HepG2 (cell line): ENCODE data around the gene GADD45GIP1. TPM values are rescaled to one million over a fixed set of nuclear protein-coding genes. Genes with fewer than 3 reads are reported as not detected.

Experiments used
- AGO2 ChIP-seq: fragments of 200-400 bp; formaldehyde crosslinking; optimal IDR thresholded peaks from 2 replicates; pipeline ENCODE3; 2017; ENCODE audit warnings: mild to moderate bottlenecking, low read depth, low read length, moderate library complexity
- DRAP1 ChIP-seq: IDR thresholded peaks from 2 replicates; pipeline ENCODE4 v1.6.1; 2016; ENCODE audit warnings: missing genetic modification reagents, missing compliant biosample characterization
- E2F2 ChIP-seq: sonication (generic); formaldehyde crosslinking; IDR thresholded peaks from 2 replicates; pipeline ENCODE4 v1.4.0; 2020; ENCODE audit warnings: missing genetic modification reagents, borderline replicate concordance
- KAT7 ChIP-seq: IDR thresholded peaks from 2 replicates; pipeline ENCODE4 v1.6.1; 2018; ENCODE audit warnings: borderline replicate concordance, missing compliant biosample characterization
- KIAA2018 ChIP-seq: sonication (generic); formaldehyde crosslinking; IDR thresholded peaks from 2 replicates; pipeline ENCODE4 v1.5.0; 2020; ENCODE audit warnings: mild to moderate bottlenecking, missing genetic modification reagents, borderline replicate concordance
- NR1H2 ChIP-seq: sonication (generic); formaldehyde crosslinking; IDR thresholded peaks from 2 replicates; pipeline ENCODE4 v1.8.1; 2022; ENCODE audit warnings: low read depth, missing genetic modification reagents, borderline replicate concordance
- RNF219 ChIP-seq: sonication (generic); formaldehyde crosslinking; IDR thresholded peaks from 2 replicates; pipeline ENCODE4 v1.5.0; 2020; ENCODE audit warnings: mild to moderate bottlenecking, missing genetic modification reagents
- SRSF1 ChIP-seq: fragments of 200-400 bp; formaldehyde crosslinking; optimal IDR thresholded peaks from 2 replicates; pipeline ENCODE3; 2017; ENCODE audit warnings: mild to moderate bottlenecking, low read depth, low read length, moderate library complexity
- USF2 ChIP-seq, 2 experiments: sonication (generic) in 1 of 2; formaldehyde crosslinking in 1 of 2; IDR thresholded peaks; 2 replicates each; pipeline versions ENCODE4 v1.5.1 to v1.6.1; 2011 to 2020; ENCODE audit warnings: borderline replicate concordance in 1 of 2, low read depth in 1 of 2, low read length in 1 of 2, mild to moderate bottlenecking in 1 of 2, missing genetic modification reagents in 1 of 2, moderate library complexity in 1 of 2
- ZFP36 ChIP-seq: fragments of 150-350 bp; IDR thresholded peaks from 2 replicates; pipeline ENCODE4 v1.6.1; 2018; ENCODE audit warnings: borderline replicate concordance, low read length, low read depth; ENCODE audit not compliant: partially characterized antibody
- ZIK1 ChIP-seq: sonication (generic); formaldehyde crosslinking; IDR thresholded peaks from 2 replicates; pipeline ENCODE4 v1.5.0; 2020; ENCODE audit warnings: mild to moderate bottlenecking, low read depth, missing genetic modification reagents, borderline replicate concordance
- ZNF569 ChIP-seq: sonication (generic); formaldehyde crosslinking; IDR thresholded peaks from 2 replicates; pipeline ENCODE4 v1.5.0; 2020; ENCODE audit warnings: mild to moderate bottlenecking, missing genetic modification reagents, moderate library complexity, borderline replicate concordance
- ZSCAN25 ChIP-seq: sonication (generic); formaldehyde crosslinking; IDR thresholded peaks from 2 replicates; pipeline ENCODE4 v1.8.0; 2022; ENCODE audit warnings: mild to moderate bottlenecking, missing genetic modification reagents
- polyA plus RNA-seq, 8 experiments: library from polyadenylated mRNA; depleted of rRNA in 3 of 8; stranded (reverse) in 7 of 8; unstranded in 1 of 8; fragments of >200 nt; fragmentation: Illumina TruSeq in 4 of 8; extraction: Trizol in 4 of 8; gene quantifications; 2 replicates each; pipeline versions ENCODE4 v1.2.1 to v1.2.3, GENCODE V29; 2011 to 2016; ENCODE audit warnings: low read depth in 4 of 8, missing spikeins in 1 of 8, mixed read lengths in 1 of 8; ENCODE audit not compliant: insufficient read depth in 1 of 8
- total RNA-seq, 5 experiments: library from RNA; depleted of rRNA; stranded (reverse); fragments of >200 nt; fragmentation: Illumina TruSeq; extraction: Trizol; gene quantifications; 2 replicates each; pipeline ENCODE4 v1.2.3, GENCODE V29; 2016; ENCODE audit warnings: low read depth in 1 of 5

The GADD45GIP1 gene
- total and polyA plus RNA-seq, 2 of the 13 experiments (the other 11 are each of a cell fraction or from before 2014, with no cell fraction given) = 24.6 to 30.7 TPM

- no peak for TF ChIP-seq RNF219 (CRISPR knock-in tag)
- peak; percentile 9; the same call in 1 of the 2 replicates for TF ChIP-seq ZIK1 (CRISPR knock-in tag)
- TF ChIP-seq USF2 (IDR thresholded peaks at IDR 0.05; ENCODE audit: low read depth, low read length) = peak; percentile 97
- TF ChIP-seq USF2 (CRISPR knock-in tag; IDR thresholded peaks at IDR 0.05; ENCODE audit: borderline replicate concordance) = peak; percentile 98; the same call in 1 of the 2 replicates
- TF ChIP-seq NR1H2 (CRISPR knock-in tag) = peak; percentile 37; the same call in 1 of the 2 replicates
- no peak for TF ChIP-seq ZNF569 (CRISPR knock-in tag)
- peak; percentile 76; the same call in 1 of the 2 replicates for TF ChIP-seq KAT7 (CRISPR knock-in tag)
- TF ChIP-seq KIAA2018 = no peak
- TF ChIP-seq AGO2 = peak; percentile 98
- peak; percentile 69 for TF ChIP-seq SRSF1
- peak; percentile 45 for TF ChIP-seq ZSCAN25 (CRISPR knock-in tag)
- peak; percentile 66 for TF ChIP-seq DRAP1 (CRISPR knock-in tag)
- peak; percentile 92; the same call in 1 of the 2 replicates for TF ChIP-seq E2F2 (CRISPR knock-in tag)
- TF ChIP-seq ZFP36 = no peak
These were observed 11.4 kb downstream of the GADD45GIP1 start, which contains the start of gene RAD23A (continued) for GRCh38 chr19:12945479-12946091.
